Astrocyte of the spinal cord (primary cell): ENCODE results near the gene PNPLA6.

Experiments
- DNase-seq: peaks from one replicate; pipeline ENCODE4 v3.0.0; 2011; ENCODE audit warnings: low read depth, low spot score
- H3K4me3 ChIP-seq: 2 replicates; pipeline ENCODE4 v1.5.1; 2011; ENCODE audit warnings: low read depth, mild to moderate bottlenecking, low read length, moderate library complexity
- in situ Hi-C: cut with HindIII; loops from 2 replicates; pipeline ENCODE4 v1.10.0; 2017; ENCODE audit warnings: low sequenced_read_pairs
- TF ChIP-seq, protein P1 (sequence below): IDR thresholded peaks from 2 replicates; pipeline ENCODE4 v1.5.1; 2012; ENCODE audit warnings: low read depth, mild to moderate bottlenecking, low read length, inconsistent platforms

PNPLA6 gene

DNA sequence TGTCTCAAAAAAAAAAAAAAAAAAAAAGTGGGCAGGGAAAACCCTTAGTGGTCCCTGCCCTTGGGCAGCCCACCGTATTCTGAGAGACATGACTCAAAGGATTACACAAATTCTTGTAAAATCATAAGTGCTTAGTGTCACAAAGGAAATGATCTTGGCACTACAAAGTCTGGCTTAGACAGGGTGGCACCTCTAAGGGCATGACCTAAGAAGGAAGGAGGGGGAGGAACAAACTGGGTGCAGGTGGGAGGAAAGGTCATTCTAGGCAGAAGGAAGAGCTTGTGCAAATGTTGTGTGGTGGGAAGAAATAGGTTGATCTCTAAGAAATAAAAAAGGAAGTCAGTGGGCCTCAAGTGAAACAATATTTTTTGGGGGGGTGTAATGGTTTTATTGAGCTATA lies 10.4 kb downstream of the PNPLA6 start:
- TF ChIP-seq, protein P1, sequence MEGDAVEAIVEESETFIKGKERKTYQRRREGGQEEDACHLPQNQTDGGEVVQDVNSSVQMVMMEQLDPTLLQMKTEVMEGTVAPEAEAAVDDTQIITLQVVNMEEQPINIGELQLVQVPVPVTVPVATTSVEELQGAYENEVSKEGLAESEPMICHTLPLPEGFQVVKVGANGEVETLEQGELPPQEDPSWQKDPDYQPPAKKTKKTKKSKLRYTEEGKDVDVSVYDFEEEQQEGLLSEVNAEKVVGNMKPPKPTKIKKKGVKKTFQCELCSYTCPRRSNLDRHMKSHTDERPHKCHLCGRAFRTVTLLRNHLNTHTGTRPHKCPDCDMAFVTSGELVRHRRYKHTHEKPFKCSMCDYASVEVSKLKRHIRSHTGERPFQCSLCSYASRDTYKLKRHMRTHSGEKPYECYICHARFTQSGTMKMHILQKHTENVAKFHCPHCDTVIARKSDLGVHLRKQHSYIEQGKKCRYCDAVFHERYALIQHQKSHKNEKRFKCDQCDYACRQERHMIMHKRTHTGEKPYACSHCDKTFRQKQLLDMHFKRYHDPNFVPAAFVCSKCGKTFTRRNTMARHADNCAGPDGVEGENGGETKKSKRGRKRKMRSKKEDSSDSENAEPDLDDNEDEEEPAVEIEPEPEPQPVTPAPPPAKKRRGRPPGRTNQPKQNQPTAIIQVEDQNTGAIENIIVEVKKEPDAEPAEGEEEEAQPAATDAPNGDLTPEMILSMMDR: no peak
- in situ Hi-C loops: no loop called here
- H3K4me3 ChIP-seq: no peak overlapping the region
- no peak for DNase-seq

DNA sequence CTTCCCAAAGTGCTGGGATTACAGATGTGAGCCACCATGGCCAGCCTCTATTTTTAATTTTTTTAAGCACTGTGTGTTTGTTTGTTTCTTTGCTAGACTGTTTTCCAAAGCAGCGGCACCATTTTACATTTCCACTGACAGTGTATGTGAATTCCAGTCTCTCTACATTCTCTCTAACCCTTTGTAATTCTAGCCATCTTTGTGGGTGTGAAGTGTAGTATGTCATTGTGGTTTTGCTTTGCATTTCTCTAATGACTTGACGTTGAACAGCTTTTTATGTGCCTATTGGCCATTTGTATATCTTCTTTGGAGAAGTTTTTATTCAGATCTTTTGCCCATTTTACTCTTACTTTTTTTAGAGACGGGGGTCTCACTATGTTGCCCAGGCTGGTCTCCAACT lies 11.6 kb downstream of the PNPLA6 start:
- TF ChIP-seq, protein P1: no peak
- H3K4me3 ChIP-seq: no peak overlapping the region
- DNase-seq: no peak
- in situ Hi-C loops: no loop called here

DNA sequence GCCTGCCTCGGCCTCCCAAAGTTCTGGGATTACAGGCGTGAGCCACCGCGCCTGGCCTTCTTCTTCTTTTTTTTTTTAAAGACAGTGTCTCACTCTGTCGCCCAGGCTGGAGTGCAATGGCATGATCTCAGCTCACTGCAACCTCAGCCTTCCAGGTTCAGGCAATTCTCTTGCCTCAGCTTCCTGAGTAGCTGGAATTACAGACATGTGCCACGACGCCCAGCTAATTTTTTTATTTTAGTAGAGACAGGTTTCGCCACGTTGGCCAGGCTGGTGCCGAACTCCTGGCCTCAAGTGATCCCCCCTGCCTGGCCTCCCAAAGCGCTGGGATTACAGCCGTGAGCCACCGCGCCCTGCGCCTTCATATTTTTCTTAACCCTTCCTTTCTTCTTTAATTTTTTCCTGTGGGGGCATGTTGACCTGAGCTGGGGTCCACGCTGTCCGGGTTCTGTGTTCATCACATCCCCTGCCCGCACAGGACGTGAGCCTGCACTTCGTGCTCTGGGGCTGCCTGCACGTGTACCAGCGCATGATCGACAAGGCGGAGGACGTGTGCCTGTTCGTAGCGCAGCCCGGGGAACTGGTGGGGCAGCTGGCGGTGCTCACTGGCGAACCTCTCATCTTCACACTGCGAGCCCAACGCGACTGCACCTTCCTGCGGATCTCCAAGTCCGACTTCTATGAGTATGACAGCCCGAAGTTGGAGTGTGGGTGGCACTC lies 14.1 kb downstream of the PNPLA6 start:
- no peak for DNase-seq
- in situ Hi-C loops: no loop called here
- TF ChIP-seq, protein P1: no peak
- no peak overlapping the region for H3K4me3 ChIP-seq

DNA sequence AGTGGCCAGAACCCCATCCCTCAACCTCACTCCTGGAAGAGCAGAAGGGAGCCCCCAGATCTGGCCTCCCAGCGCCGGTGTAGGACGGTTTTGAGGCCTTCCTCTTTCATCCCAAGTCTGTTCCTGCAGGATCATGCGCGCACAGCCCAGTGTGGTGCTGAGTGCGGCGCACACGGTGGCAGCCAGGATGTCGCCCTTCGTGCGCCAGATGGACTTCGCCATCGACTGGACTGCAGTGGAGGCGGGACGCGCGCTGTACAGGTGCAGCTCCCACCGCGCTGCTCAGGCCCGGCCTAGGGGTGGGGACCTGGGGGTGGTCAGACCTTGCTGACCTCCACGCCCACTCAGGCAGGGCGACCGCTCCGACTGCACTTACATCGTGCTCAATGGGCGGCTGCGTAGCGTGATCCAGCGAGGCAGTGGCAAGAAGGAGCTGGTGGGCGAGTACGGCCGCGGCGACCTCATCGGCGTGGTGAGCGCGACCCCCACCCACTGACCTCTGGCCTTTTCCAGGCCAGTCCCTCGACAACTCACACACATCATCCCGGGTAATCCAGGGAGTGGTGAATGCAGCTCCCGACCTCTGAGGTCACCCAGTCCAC lies 14.8 kb downstream of the PNPLA6 start:
- no peak for DNase-seq
- TF ChIP-seq, protein P1: no peak
- in situ Hi-C loops: no loop called here
- H3K4me3 ChIP-seq: no peak overlapping the region

DNA sequence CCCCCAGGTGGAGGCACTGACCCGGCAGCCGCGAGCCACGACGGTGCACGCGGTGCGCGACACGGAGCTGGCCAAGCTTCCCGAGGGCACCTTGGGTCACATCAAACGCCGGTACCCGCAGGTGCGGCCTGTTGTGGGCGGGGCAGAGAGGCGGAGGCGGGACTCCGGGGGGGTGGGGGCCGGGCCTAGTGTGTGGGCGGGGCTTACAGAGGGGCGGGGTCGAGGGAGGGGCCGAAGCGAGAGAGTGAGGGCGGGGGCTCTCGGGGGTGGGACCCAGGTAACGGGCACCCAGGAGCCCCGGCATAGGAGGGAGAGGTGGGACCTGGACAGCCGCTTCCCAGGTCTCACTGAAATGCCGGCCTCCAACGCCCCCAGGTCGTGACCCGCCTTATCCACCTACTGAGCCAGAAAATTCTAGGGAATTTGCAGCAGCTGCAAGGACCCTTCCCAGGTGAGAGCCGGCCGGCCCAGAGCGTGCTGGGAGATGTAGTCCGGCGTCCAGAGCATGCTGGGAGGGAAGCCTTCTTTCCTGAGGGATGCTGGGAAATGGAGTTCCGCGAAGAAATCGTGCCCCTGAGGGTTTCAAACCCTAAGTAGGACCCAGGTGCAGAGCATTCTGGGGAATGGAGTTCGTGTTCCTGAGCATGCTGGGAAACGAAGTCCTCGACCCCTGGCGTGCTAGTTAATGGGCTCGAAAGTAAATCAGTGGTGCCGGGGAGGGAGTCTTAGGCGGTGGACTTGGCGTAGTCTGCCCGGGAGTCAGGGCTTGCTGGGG lies 15.7 kb downstream of the PNPLA6 start:
- in situ Hi-C loops: no loop called here

DNA sequence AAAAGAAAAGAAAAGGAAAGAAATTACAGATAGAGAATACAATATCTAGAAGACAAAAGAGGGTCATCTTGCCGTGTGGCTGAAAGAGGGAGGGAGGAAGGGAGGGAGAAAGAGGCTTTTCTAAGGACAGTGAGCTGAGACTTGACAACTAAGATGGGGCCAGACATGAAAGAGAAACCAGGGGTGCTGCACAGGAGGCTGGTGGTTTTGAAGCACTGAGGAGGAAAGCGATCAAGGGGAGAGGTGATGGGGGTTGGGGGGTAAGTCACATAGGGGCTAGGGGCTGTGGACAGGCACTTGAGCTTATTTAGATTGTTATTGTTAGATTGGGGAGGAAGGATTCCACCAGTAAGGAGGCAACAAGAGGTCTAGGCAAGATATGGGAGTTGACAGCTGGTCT lies 17.3 kb downstream of the PNPLA6 start:
- in situ Hi-C loops: no loop called here
- TF ChIP-seq, protein P1: no peak
- DNase-seq: no peak
- H3K4me3 ChIP-seq: no peak overlapping the region

More for the DNA sequence above, 15.7 kb downstream of the PNPLA6 start:
- DNase-seq: peak; percentile 59
- TF ChIP-seq, protein P1: no peak
- H3K4me3 ChIP-seq: no peak overlapping the region
